ENCODE data around the gene FSTL4. TPM values are rescaled to one million over a fixed set of nuclear protein-coding genes. Genes with fewer than 3 reads are reported as not detected.

The FSTL4 gene
- total RNA-seq, 4 donors from 2014 or later = 0.22 to 0.47 (median 0.27) TPM; not detected in 1

- no peaks in the 10 kb centered on the region for H3K9me3 ChIP-seq
- no peak overlapping the region for H3K4me3 ChIP-seq
- peaks cover 43% of the 10 kb centered on the region for H3K27me3 ChIP-seq
- no peaks in the 10 kb centered on the region for H3K36me3 ChIP-seq
- ATAC-seq = no peak
- H3K27ac ChIP-seq = no peak overlapping the region
- TF ChIP-seq POLR2AphosphoS5 (IDR thresholded peaks at IDR 0.05) = no peak
- TF ChIP-seq POLR2A (IDR thresholded peaks at IDR 0.05) = no peak
- WGBS, 2 donors (ENCODE audit: low coverage in 1 of 2) = 30 to 61% methylated on average over 2 to 3 of the region's 4 CpGs
- no peaks in the 10 kb centered on the region for H3K4me1 ChIP-seq
These were observed 225.2 kb downstream of the FSTL4 start for GRCh38 chr5:133387091-133387490.

GRCh38 chr5:133386662-133387061 lies 225.7 kb downstream of the FSTL4 start:
- no peak for ATAC-seq
- H3K4me1 ChIP-seq = no peaks in the 10 kb centered on the region
- no peak overlapping the region for H3K27ac ChIP-seq
- no peak for TF ChIP-seq CTCF (IDR thresholded peaks at IDR 0.05)
- no peak for TF ChIP-seq EP300 (IDR thresholded peaks at IDR 0.05)
- TF ChIP-seq POLR2AphosphoS5 (IDR thresholded peaks at IDR 0.05) = no peak
- TF ChIP-seq POLR2A (IDR thresholded peaks at IDR 0.05) = no peak
- no peak overlapping the region for H3K4me3 ChIP-seq
- peaks cover 40% of the 10 kb centered on the region for H3K27me3 ChIP-seq
- no peaks in the 10 kb centered on the region for H3K9me3 ChIP-seq
- WGBS, 2 donors (ENCODE audit: low coverage in 1 of 2) = 44 to 72% methylated on average over 6 to 9 of the region's 10 CpGs
- H3K36me3 ChIP-seq = no peaks in the 10 kb centered on the region

GRCh38 chr5:133385346-133385745 lies 227.0 kb downstream of the FSTL4 start:
- no peak for TF ChIP-seq POLR2AphosphoS5 (IDR thresholded peaks at IDR 0.05)
- TF ChIP-seq CTCF (IDR thresholded peaks at IDR 0.05) = no peak
- no peak for TF ChIP-seq POLR2A (IDR thresholded peaks at IDR 0.05)
- no peak for TF ChIP-seq EP300 (IDR thresholded peaks at IDR 0.05)
- Histone ChIP-seq H3K4me3 (no peak overlapping the region), H3K27me3 (peaks cover 29% of the 10 kb centered on the region), H3K4me1 (no peaks in the 10 kb centered on the region), H3K9me3 (no peaks in the 10 kb centered on the region), H3K36me3 (no peaks in the 10 kb centered on the region), H3K27ac (no peak overlapping the region)
- 90 to 100% methylated on average over 2 of the region's 5 CpGs for WGBS, 2 donors (ENCODE audit: low coverage in 1 of 2)
- no peak for ATAC-seq

GRCh38 chr5:133384903-133385302 lies 227.4 kb downstream of the FSTL4 start:
- Histone ChIP-seq H3K27ac (no peak overlapping the region), H3K27me3 (peaks cover 29% of the 10 kb centered on the region)

GRCh38 chr5:133384120-133384855 lies 228.1 kb downstream of the FSTL4 start:
- 85 to 91% methylated on average over 8 to 10 of the region's 12 CpGs for WGBS, 2 donors (ENCODE audit: low coverage in 1 of 2)
- no peak for ATAC-seq
- H3K27me3 ChIP-seq = peaks cover 29% of the 10 kb centered on the region
- no peaks in the 10 kb centered on the region for H3K4me1 ChIP-seq
- no peak overlapping the region for H3K27ac ChIP-seq
- TF ChIP-seq CTCF (IDR thresholded peaks at IDR 0.05) = no peak
- no peak for TF ChIP-seq EP300 (IDR thresholded peaks at IDR 0.05)
- TF ChIP-seq POLR2A (IDR thresholded peaks at IDR 0.05) = no peak
- no peak for TF ChIP-seq POLR2AphosphoS5 (IDR thresholded peaks at IDR 0.05)
- no peaks in the 10 kb centered on the region for H3K36me3 ChIP-seq
- H3K4me3 ChIP-seq = no peak overlapping the region
- H3K9me3 ChIP-seq = no peaks in the 10 kb centered on the region

More at GRCh38 chr5:133384903-133385302, 227.4 kb downstream of the FSTL4 start:
- TF ChIP-seq POLR2AphosphoS5 (IDR thresholded peaks at IDR 0.05) (no peak), CTCF (IDR thresholded peaks at IDR 0.05) (no peak), POLR2A (IDR thresholded peaks at IDR 0.05) (no peak), EP300 (IDR thresholded peaks at IDR 0.05) (no peak)
- Histone ChIP-seq H3K4me3 (no peak overlapping the region), H3K36me3 (no peaks in the 10 kb centered on the region), H3K4me1 (no peaks in the 10 kb centered on the region), H3K9me3 (no peaks in the 10 kb centered on the region)
- ATAC-seq = no peak
- WGBS, 2 donors (ENCODE audit: low coverage in 1 of 2) = 95 to 100% methylated on average over 3 to 6 of the region's 9 CpGs
